Subcutaneous preadipocyte (primary cell): ENCODE measurements around the gene CDK18. TPM values are rescaled to one million over a fixed set of nuclear protein-coding genes. Genes with fewer than 3 reads are reported as not detected.

Source experiments
- small RNA-seq: library from RNA; depleted of rRNA; stranded (forward); fragments of <200 nt; gene quantifications from one replicate; pipeline ENCODE3, GENCODE V24; 2012
- total RNA-seq: library from RNA; depleted of rRNA; stranded (reverse); fragments of >200 nt; gene quantifications from 2 replicates; pipeline ENCODE4 v1.2.3, GENCODE V29; 2012

The CDK18 gene
- under 0.01 TPM in 1 of 2 replicates, not detected in the other for total RNA-seq

GRCh38 chr1:205504311-205505075 lies at the start of gene CDK18:
TSS of gene CDK18 (plus strand) at chr1:205504669. CDS start at chr1:205523168, 18,499 bp downstream.

GRCh38 chr1:205455581-205456382 lies 48.7 kb upstream of the CDK18 start, which contains the start of gene BLACAT1:
TSS of gene BLACAT1 (minus strand) at chr1:205456045.

Small RNAs within 50 kb of the gene (small RNA-seq; reads per million reads assigned to genes)
- gene RNU2-19P, result not detected

Other genes starting within 250 kb of the CDK18 start
- 0.37 and 1.2 TPM in 2 replicates for gene NUAK2, start 182.9 kb upstream of the CDK18 start, total RNA-seq
- gene KLHDC8A, start 147.7 kb upstream of the CDK18 start, total RNA-seq, result not detected in 2 replicates
- not detected in 2 replicates for gene LEMD1, start 82.6 kb upstream of the CDK18 start, total RNA-seq
- gene BLACAT1, start 48.6 kb upstream of the CDK18 start, total RNA-seq, result under 0.01 TPM in 1 of 2 replicates, not detected in the other
- gene ELK4, start 127.3 kb downstream of the CDK18 start, total RNA-seq, result 17.3 and 24.4 TPM in 2 replicates
- gene SLC45A3, start 175.8 kb downstream of the CDK18 start, total RNA-seq, result 0.37 and 0.78 TPM in 2 replicates
- gene NUCKS1, start 245.5 kb downstream of the CDK18 start, total RNA-seq, result 124 and 156 TPM in 2 replicates